ENCODE results near the gene RALGPS1.

The RALGPS1 gene

GRCh38 chr9:127066060-127066850, 151.7 kb downstream of the RALGPS1 start:
- no peak overlapping the region for H3K4me3 Mint-ChIP-seq
- no peaks in the 10 kb centered on the region for H3K9me3 Mint-ChIP-seq (ENCODE audit: low read depth)
- no peaks in the 10 kb centered on the region for H3K4me1 Mint-ChIP-seq (ENCODE audit: low read depth)
- H3K27ac Mint-ChIP-seq = no peak overlapping the region
- no peaks in the 10 kb centered on the region for H3K27me3 Mint-ChIP-seq
- peaks cover 17% of the 10 kb centered on the region for H3K36me3 Mint-ChIP-seq

DNA sequence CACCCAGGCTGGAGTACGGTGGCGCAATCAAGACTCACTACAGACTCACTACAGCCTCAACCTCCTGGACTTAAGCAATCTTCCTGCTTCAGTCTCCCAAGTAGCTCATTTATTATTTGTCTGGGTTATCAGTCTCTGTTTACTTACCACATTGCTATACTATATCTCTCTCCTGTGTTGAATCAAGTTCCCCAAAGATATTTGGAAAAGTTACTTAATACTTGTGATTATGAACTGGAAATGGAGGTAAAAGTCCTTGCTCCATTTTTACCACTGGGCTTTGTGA, 152.2 kb downstream of the RALGPS1 start:
- Mint-ChIP-seq H3K9me3 (ENCODE audit: low read depth) (peaks cover under 1% of the 10 kb centered on the region), H3K27me3 (no peaks in the 10 kb centered on the region), H3K36me3 (peaks cover 17% of the 10 kb centered on the region), H3K4me3 (no peak overlapping the region), H3K27ac (no peak overlapping the region), H3K4me1 (ENCODE audit: low read depth) (no peaks in the 10 kb centered on the region)

DNA sequence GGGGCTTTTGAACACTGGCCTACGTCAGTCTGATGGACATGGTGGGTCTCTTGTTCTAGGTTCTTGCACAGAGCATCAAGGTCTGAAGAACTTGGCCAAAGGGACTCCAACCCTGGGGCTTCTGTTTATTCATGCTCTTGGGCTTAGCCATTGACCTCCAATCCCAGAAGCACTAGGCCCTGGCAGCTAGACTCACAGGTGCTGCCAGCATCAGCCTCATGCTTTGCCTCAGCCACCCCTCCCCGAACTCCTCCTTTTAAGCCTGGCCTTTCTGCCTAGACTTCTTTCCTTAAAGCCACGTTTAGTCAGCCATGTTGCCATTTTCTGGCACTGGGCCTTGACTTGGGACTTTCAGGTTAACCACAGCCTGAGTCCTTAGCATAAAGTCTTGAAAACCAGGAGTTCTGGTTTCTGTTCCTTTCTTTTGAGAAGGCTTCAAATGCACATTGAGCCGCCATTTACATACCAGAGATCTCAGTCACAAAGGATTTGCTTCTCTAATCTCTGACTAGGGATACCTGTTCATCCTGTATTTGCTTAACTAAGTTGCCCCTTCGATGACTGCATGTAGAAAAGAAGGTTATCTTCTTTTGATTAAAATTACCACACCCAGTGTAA, 153.1 kb downstream of the RALGPS1 start:
- H3K9me3 Mint-ChIP-seq (ENCODE audit: low read depth) = peaks cover 7% of the 10 kb centered on the region
- H3K4me3 Mint-ChIP-seq = no peak overlapping the region
- H3K4me1 Mint-ChIP-seq (ENCODE audit: low read depth) = no peaks in the 10 kb centered on the region
- H3K36me3 Mint-ChIP-seq = peaks cover 19% of the 10 kb centered on the region
- no peaks in the 10 kb centered on the region for H3K27me3 Mint-ChIP-seq
- no peak overlapping the region for H3K27ac Mint-ChIP-seq

DNA sequence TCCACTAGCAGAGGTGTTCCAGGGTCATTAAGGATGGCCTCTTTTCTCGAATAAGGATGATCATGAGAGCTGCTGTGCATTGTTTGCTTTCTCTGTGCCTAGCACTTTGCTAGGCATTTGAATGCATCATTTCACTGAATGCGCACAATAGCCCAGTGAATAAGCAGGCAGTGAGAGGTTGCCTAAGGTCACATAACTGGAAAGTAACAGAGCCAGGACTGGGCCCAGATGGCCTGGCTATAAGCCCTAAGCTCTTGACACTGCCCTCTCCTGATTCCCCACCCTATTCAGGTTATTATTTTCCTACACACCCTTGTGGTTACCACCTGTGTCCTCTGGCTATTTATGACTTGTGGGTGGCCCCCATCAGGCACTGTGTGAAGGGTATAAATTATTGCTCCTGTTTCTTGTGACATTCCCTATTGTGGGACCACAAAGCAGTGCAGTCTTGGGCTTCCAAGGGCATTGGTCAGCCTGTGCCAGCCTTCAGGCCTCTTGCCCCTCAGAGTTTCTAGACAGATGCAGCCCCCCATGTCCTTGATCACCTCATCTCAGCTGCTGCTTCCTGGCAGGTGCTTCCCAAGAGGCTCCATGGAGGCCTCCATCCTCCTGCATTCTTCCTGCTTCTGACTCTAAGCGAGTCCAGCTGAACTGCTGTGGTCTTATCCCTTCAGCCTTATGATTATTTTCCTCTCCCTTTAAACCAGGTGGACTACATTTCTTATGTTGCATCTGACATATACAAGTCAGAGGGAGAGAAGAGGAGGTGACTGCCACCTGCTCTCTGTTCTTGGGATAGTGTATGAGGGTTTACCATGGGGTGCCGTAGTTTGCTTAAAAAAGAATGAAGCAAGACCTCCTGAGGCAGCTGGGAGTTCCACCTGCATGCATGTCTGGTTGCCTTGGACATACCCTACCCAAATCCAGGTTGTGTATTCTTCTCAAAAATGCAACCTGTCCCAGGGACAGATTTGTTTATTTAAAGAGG, 160.3 kb downstream of the RALGPS1 start:
- Mint-ChIP-seq H3K27me3 (no peaks in the 10 kb centered on the region), H3K36me3 (peaks cover 27% of the 10 kb centered on the region), H3K4me3 (no peak overlapping the region), H3K9me3 (ENCODE audit: low read depth) (peaks cover 7% of the 10 kb centered on the region), H3K4me1 (ENCODE audit: low read depth) (no peaks in the 10 kb centered on the region), H3K27ac (no peak overlapping the region)

GRCh38 chr9:127075624-127076372, 161.2 kb downstream of the RALGPS1 start:
- Mint-ChIP-seq H3K4me3 (no peak overlapping the region), H3K36me3 (peaks cover 26% of the 10 kb centered on the region), H3K27ac (no peak overlapping the region), H3K4me1 (ENCODE audit: low read depth) (no peaks in the 10 kb centered on the region), H3K27me3 (no peaks in the 10 kb centered on the region), H3K9me3 (ENCODE audit: low read depth) (peaks cover 7% of the 10 kb centered on the region)

- H3K27me3 Mint-ChIP-seq = no peaks in the 10 kb centered on the region
- H3K4me1 Mint-ChIP-seq (ENCODE audit: low read depth) = no peaks in the 10 kb centered on the region
- peaks cover 4% of the 10 kb centered on the region for H3K9me3 Mint-ChIP-seq (ENCODE audit: low read depth)
- no peak overlapping the region for H3K4me3 Mint-ChIP-seq
- H3K36me3 Mint-ChIP-seq = peaks cover 18% of the 10 kb centered on the region
- no peak overlapping the region for H3K27ac Mint-ChIP-seq
Observed at GRCh38 chr9:127076860-127077643, 162.5 kb downstream of the RALGPS1 start.

DNA sequence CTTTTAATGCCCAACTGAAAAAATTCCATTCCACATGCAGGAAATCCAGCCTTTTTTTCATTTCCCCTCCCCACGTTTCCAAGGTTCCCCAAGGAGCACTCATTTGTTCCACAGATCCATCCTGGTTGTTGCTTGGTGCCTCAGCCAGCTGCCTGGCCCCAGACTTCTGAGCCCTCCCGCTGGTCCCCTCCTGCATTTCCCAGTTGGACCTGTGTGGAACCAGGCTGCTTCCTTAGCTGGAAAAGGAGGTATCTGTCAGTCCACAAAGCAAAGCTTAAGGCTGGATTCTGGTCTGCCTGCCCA, 163.0 kb downstream of the RALGPS1 start:
- H3K27ac Mint-ChIP-seq = no peak overlapping the region
- H3K4me3 Mint-ChIP-seq = no peak overlapping the region
- H3K27me3 Mint-ChIP-seq = no peaks in the 10 kb centered on the region
- H3K36me3 Mint-ChIP-seq = peaks cover 18% of the 10 kb centered on the region
- no peaks in the 10 kb centered on the region for H3K9me3 Mint-ChIP-seq (ENCODE audit: low read depth)
- no peaks in the 10 kb centered on the region for H3K4me1 Mint-ChIP-seq (ENCODE audit: low read depth)

DNA sequence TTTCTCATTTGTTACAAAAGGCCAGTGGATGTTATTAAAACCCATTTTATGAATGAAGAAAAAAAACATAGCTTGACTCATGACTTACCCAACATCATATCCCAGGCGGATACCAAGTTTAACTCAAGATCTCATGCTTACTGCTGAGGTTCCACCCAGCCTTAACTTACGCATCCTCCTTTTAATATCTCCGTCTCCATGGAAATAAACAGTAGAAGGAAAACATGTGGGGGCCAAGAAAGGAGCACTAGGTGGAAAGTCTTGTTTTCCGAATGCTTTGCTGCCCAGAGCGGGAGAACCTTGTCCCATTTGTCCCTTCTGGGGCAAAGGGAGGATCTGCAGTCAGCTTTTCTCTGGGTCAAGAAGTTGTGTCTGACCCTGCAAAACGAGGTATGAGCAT, 163.8 kb downstream of the RALGPS1 start:
- Mint-ChIP-seq H3K27me3 (no peaks in the 10 kb centered on the region), H3K27ac (no peak overlapping the region), H3K36me3 (peaks cover 18% of the 10 kb centered on the region), H3K9me3 (ENCODE audit: low read depth) (no peaks in the 10 kb centered on the region), H3K4me1 (ENCODE audit: low read depth) (no peaks in the 10 kb centered on the region), H3K4me3 (no peak overlapping the region)

DNA sequence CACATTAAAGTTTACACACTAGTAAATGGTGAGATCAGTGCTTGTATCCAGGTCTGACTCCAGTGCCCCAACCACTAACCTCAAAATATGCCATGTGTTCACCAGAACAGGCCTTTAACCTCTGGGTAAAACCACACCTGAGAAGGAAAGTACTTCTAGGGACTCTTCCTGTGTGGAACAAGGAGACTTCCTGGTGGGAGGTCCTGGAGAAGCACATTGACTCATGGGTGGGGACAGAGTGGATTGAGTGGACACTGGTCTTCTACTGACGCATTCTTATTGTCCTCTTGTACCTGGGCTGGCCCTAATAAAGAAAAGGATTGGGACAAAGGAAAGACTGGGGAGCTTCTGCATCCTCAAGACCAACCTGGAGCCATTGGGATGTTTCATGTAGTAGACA, 164.4 kb downstream of the RALGPS1 start:
- H3K9me3 Mint-ChIP-seq (ENCODE audit: low read depth) = no peaks in the 10 kb centered on the region
- H3K36me3 Mint-ChIP-seq = peaks cover 18% of the 10 kb centered on the region
- H3K4me1 Mint-ChIP-seq (ENCODE audit: low read depth) = peaks cover 2% of the 10 kb centered on the region

GRCh38 chr9:127079446-127080140, 165.0 kb downstream of the RALGPS1 start:
- no peak overlapping the region for H3K27ac Mint-ChIP-seq
- no peak overlapping the region for H3K4me3 Mint-ChIP-seq
- H3K36me3 Mint-ChIP-seq = peaks cover 18% of the 10 kb centered on the region
- H3K9me3 Mint-ChIP-seq (ENCODE audit: low read depth) = no peaks in the 10 kb centered on the region
- peaks cover 7% of the 10 kb centered on the region for H3K4me1 Mint-ChIP-seq (ENCODE audit: low read depth)
- H3K27me3 Mint-ChIP-seq = peaks cover 4% of the 10 kb centered on the region

More for the DNA sequence above, 164.4 kb downstream of the RALGPS1 start:
- Mint-ChIP-seq H3K27ac (no peak overlapping the region), H3K4me3 (no peak overlapping the region), H3K27me3 (no peaks in the 10 kb centered on the region)

DNA sequence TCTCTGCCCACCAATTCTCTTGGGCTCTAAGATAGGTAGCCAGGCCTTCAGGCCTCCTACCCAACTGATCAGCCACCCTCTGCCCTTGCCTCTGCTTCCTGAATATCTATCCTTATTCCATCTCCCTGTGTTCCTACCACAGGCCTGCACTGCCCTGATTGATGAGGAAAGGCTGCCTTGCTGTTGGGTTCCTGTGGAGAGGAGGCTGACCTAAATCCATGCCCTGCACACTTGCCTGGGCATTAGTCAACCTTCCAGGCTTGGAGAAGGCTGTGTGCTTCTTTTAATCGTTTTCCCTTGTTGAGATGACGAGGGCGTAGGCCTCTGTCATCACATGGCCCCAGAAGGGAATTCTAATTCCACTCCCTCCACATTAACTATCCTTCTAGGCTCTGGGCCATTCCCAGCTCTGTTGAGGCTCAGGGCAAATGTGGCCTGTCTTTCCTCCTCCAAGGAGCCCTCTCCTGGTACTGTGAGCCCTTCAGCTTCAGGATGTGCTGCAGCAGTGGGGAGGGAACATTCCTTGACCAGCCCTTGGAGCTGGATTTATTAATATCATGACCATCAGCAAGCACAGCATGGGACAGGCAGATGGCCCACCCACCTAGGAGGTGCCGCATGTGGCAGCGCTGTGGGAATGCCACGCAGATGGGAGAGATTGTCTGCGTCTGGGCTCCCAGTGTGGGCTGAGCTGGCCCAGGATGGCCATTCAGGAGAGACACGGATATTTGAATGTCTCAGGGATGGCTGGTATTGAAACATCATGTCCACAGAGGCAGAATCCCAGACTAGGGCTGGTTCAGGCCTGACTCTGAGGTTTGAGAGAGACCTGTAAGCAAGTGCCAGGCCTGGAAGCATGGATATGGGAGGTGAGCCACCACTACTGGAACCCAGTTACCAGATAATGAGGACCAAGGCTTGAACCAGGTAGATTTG, 166.9 kb downstream of the RALGPS1 start:
- no peak overlapping the region for H3K27ac Mint-ChIP-seq

DNA sequence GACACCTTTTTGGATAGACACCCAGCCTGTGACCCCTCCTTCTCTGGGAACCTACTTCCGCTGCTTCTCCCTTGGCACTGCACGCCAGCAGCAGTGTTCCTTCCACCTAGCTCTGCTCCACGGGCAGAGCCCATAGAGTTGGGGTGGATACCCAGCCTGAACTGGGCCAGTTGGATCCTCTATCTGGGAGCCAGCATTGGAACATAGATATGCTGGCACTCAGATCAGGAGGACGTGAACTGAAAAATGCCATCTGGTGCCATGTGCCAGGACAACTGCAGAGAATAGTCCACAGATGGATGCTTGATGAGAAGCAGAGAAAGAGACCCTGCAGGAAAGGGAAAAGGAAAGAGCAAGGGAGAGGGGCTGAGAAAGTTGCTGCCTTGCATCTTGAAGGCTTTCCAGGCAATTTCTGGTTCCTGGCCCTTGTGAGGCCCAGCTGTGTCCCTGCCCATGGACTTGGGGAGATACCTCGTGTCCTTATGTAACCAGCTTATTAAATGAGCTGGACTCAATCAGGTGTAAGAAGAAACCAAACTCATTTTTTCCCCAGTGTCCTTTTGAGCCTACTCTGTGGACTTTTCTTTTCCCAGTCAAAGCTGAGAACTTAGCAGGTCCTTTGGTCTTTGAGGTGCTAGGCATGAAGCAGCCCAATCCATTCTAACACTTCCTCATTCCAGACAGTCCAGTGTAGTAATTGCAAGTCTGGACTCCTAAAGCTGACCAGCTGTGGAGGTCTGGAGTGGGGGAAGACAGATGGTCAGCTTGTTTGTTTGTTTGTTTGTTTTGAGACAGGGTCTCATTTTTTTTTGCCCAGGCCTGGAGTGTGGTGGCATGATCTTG, 168.8 kb downstream of the RALGPS1 start:
- no peaks in the 10 kb centered on the region for H3K9me3 Mint-ChIP-seq (ENCODE audit: low read depth)
- H3K27me3 Mint-ChIP-seq = peaks cover 8% of the 10 kb centered on the region
- H3K36me3 Mint-ChIP-seq = peaks cover 14% of the 10 kb centered on the region
- H3K4me3 Mint-ChIP-seq = no peak overlapping the region
- H3K4me1 Mint-ChIP-seq (ENCODE audit: low read depth) = peaks cover 14% of the 10 kb centered on the region
- H3K27ac Mint-ChIP-seq = no peak overlapping the region

More for the DNA sequence above, 166.9 kb downstream of the RALGPS1 start:
- H3K27me3 Mint-ChIP-seq = peaks cover 6% of the 10 kb centered on the region
- no peak overlapping the region for H3K4me3 Mint-ChIP-seq
- H3K9me3 Mint-ChIP-seq (ENCODE audit: low read depth) = no peaks in the 10 kb centered on the region
- H3K4me1 Mint-ChIP-seq (ENCODE audit: low read depth) = peaks cover 14% of the 10 kb centered on the region
- H3K36me3 Mint-ChIP-seq = peaks cover 16% of the 10 kb centered on the region
